Fibroblast of mammary gland (primary cell): ENCODE measurements around the gene TNFSF12.

ENCODE experiments used
- DNase-seq: peaks from one replicate; pipeline ENCODE4 v3.0.0-alpha.2; 2010; ENCODE audit warnings: low read depth
- H3K4me3 ChIP-seq: 2 replicates; pipeline ENCODE4 v1.5.1; 2011; ENCODE audit warnings: low read depth, mild to moderate bottlenecking, low read length, moderate library complexity; ENCODE audit not compliant: control insufficient read depth
- TF ChIP-seq, protein P1 (sequence below): conservative IDR thresholded peaks from 2 replicates; pipeline ENCODE4 v1.5.1; 2011; ENCODE audit warnings: low read depth, low read length, inconsistent platforms; ENCODE audit not compliant: control insufficient read depth, insufficient read depth

Gene TNFSF12

DNA sequence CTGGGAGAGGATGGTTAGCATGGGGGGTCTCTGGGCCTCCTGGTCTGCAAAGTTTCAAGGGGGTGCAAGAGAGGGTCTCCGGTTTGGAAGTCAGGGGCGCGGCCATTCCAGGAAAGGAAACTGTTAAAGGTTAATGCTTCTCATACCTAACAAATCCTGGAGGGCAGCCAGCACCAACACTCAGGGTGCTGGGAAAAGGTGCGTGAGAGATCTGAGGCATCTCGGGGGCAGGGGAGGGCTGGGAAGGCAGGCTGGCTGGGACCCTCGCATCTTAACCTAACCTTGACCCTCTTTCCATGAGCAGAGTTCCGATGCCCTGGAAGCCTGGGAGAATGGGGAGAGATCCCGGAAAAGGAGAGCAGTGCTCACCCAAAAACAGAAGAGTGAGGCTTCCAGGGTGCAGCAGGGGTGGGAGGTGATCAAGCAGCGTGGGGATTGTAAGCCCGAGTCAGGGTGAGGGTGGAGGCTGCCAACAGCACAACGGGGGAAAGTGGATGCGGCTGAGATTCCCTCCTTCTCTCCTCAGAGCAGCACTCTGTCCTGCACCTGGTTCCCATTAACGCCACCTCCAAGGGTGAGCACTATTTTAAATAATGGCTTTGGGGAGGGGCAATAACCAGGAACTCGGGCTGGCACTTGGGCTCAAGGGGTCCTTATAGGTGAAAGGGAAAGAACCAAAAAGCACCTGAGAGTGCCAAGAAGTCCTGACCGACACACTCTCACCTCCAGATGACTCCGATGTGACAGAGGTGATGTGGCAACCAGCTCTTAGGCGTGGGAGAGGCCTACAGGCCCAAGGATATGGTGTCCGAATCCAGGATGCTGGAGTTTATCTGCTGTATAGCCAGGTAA lies 10.7 kb downstream of the TNFSF12 start:
- TF ChIP-seq, protein P1, sequence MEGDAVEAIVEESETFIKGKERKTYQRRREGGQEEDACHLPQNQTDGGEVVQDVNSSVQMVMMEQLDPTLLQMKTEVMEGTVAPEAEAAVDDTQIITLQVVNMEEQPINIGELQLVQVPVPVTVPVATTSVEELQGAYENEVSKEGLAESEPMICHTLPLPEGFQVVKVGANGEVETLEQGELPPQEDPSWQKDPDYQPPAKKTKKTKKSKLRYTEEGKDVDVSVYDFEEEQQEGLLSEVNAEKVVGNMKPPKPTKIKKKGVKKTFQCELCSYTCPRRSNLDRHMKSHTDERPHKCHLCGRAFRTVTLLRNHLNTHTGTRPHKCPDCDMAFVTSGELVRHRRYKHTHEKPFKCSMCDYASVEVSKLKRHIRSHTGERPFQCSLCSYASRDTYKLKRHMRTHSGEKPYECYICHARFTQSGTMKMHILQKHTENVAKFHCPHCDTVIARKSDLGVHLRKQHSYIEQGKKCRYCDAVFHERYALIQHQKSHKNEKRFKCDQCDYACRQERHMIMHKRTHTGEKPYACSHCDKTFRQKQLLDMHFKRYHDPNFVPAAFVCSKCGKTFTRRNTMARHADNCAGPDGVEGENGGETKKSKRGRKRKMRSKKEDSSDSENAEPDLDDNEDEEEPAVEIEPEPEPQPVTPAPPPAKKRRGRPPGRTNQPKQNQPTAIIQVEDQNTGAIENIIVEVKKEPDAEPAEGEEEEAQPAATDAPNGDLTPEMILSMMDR, result no peak
- DNase-seq, result no peak
- no peak overlapping the region for H3K4me3 ChIP-seq

DNA sequence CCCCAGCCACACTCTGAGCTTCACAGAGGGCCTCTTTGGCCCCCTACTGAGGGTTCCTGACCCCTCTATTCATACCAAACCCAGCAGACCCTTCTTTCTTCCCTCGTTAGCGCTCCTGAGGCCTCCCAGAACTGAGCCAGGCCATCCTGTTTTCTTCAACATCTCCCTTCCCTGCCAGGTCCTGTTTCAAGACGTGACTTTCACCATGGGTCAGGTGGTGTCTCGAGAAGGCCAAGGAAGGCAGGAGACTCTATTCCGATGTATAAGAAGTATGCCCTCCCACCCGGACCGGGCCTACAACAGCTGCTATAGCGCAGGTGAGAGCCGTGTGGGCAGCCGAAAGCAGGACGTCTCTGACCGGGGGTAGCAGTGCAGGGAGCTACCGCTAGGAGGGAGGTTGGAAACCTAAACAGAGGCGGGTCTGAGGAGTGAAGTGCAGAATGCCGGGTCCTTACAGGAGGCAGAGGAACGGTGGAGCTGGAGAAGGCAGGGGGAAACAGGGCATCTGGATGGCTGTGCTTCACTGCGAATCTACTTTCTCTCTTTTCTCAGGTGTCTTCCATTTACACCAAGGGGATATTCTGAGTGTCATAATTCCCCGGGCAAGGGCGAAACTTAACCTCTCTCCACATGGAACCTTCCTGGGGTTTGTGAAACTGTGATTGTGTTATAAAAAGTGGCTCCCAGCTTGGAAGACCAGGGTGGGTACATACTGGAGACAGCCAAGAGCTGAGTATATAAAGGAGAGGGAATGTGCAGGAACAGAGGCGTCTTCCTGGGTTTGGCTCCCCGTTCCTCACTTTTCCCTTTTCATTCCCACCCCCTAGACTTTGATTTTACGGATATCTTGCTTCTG lies 11.5 kb downstream of the TNFSF12 start:
- peak; percentile 65 for DNase-seq
- TF ChIP-seq, protein P1, result peak; percentile 81
- peak overlapping the region; percentile 63 for H3K4me3 ChIP-seq

DNA sequence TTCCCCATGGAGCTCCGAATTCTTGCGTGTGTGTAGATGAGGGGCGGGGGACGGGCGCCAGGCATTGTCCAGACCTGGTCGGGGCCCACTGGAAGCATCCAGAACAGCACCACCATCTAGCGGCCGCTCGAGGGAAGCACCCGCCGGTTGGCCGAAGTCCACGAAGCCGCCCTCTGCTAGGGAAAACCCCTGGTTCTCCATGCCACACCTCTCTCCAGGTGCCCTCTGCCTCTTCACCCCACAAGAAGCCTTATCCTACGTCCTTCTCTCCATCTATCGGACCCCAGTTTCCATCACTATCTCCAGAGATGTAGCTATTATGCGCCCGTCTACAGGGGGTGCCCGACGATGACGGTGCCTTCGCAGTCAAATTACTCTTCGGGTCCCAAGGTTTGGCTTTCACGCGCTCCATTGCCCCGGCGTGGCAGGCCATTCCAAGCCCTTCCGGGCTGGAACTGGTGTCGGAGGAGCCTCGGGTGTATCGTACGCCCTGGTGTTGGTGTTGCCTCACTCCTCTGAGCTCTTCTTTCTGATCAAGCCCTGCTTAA lies 12.2 kb downstream of the TNFSF12 start:
- TF ChIP-seq, protein P1, result peak; percentile 72
- peak overlapping the region; percentile 63 for H3K4me3 ChIP-seq
- DNase-seq, result peak; percentile 77

DNA sequence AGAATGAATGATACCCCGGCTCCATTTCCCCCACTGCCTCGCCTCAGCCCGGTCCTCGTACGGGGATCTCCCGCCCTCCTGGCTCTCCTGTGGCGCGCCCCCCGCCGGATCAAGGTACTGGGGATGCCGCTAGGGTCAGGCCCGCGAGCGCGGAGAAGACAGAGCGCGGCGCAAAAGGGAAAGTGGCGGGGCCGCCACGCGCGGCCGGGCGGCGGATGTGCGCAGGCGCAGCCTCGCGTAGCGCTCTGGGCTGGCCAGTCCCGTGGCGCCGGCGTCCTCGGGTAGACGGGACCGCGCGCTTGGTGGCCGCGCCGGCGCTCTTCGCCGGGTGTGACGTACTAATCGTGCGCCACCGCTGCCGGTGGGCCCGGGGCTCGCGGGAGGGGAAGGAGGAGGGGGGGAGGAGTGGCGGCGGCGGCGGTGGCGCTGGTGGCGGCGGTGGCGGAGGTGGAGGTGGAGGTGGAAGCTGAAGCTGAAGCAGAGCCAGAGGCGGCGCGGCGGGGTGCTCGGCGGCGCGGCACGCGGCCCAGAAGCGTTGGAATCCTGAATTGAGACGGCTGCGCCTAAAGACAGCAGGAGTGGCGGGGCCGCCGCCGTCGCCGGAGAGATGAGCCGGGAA lies 12.8 kb downstream of the TNFSF12 start, which contains the start of gene SENP3:
Gene SENP3 (plus strand): TSS at position 331 of the 619 bp plus-strand sequence. CDS start 1,158 bp downstream, outside the sequence.
- DNase-seq, result peak; percentile 83

DNA sequence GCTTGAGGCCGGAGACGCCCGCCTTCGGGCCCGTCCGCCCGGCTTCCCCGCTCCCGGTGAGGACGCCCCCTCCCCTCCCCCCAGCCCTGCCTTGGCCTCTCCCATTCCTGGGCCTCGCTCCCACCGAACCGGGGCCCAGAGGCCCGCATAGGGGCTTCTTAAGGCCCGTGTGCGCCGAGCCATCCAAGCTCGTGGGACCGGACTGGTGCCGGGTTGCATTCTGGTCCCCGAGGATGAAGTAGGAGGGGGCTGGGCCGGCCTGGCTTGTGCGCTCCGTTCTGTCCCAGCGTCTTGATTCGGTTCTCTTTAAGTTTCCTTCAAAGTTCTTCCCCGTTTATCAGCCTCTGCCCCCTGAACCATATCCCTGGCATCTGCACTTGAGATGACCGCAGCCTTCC lies 13.3 kb downstream of the TNFSF12 start:
- DNase-seq, result no peak
- TF ChIP-seq, protein P1, result no peak
- peak overlapping the region; percentile 78 for H3K4me3 ChIP-seq

More for the DNA sequence above, 12.8 kb downstream of the TNFSF12 start, which contains the start of gene SENP3:
- peak within 1 kb of the TSS; percentile 78 for H3K4me3 ChIP-seq
- TF ChIP-seq, protein P1, result no peak
